Tibial artery (tissue), 4 donors: Measurements from ENCODE around the gene SMAD3.

Source experiments
- DNase-seq, 2 donors: peaks; one replicate each; pipeline ENCODE4 v3.0.0-alpha.2; 2019
- H3K27ac ChIP-seq, 2 donors: fragments of 200-600 bp; sonication (generic) in 1 of 2; 1 replicate in 1 of 2; 2 replicates in 1 of 2; pipeline ENCODE4 v1.5.1; 2018 to 2019; ENCODE audit warnings: mild to moderate bottlenecking in 1 of 2
- H3K27me3 ChIP-seq, 2 donors: fragments of 200-600 bp; sonication (generic) in 1 of 2; one replicate each; pipeline versions ENCODE4 v1.5.1 to v1.6.0; 2016 to 2019
- H3K36me3 ChIP-seq, 3 donors: fragments of 200-600 bp; sonication (generic) in 2 of 3; one replicate each; pipeline ENCODE4 v1.5.1; 2016 to 2019; ENCODE audit warnings: mild to moderate bottlenecking in 2 of 3
- H3K4me1 ChIP-seq, 4 donors: fragments of 200-600 bp; sonication (generic) in 2 of 4; 1 replicate in 3 of 4; 2 replicates in 1 of 4; pipeline ENCODE4 v1.5.1; 2016 to 2019
- H3K4me3 ChIP-seq, 2 donors: fragments of 200-600 bp; sonication (generic) in 1 of 2; 1 replicate in 1 of 2; 2 replicates in 1 of 2; pipeline ENCODE4 v1.5.1; 2018 to 2019; ENCODE audit warnings: mild to moderate bottlenecking in 2 of 2
- H3K9me3 ChIP-seq, 3 donors: fragments of 200-600 bp; sonication (generic) in 1 of 3; one replicate each; pipeline ENCODE4 v1.5.1; 2016 to 2019
- intact Hi-C: fragments of 100-400 bp; cut with DNase I; formaldehyde crosslinking; loops from one replicate; pipeline ENCODE4 v1.15.0; 2023; ENCODE audit warnings: low total_unique reads
- TF ChIP-seq, protein P1 (sequence below), 2 experiments: fragments of 200-600 bp in 1 of 2; fragments of 450-650 bp in 1 of 2; IDR thresholded peaks; one replicate each; pipeline ENCODE4 v1.5.1; 2017 to 2019; ENCODE audit warnings: antibody characterized with exemption in 2 of 2, mild to moderate bottlenecking in 1 of 2, moderate library complexity in 1 of 2

SMAD3 gene

DNA sequence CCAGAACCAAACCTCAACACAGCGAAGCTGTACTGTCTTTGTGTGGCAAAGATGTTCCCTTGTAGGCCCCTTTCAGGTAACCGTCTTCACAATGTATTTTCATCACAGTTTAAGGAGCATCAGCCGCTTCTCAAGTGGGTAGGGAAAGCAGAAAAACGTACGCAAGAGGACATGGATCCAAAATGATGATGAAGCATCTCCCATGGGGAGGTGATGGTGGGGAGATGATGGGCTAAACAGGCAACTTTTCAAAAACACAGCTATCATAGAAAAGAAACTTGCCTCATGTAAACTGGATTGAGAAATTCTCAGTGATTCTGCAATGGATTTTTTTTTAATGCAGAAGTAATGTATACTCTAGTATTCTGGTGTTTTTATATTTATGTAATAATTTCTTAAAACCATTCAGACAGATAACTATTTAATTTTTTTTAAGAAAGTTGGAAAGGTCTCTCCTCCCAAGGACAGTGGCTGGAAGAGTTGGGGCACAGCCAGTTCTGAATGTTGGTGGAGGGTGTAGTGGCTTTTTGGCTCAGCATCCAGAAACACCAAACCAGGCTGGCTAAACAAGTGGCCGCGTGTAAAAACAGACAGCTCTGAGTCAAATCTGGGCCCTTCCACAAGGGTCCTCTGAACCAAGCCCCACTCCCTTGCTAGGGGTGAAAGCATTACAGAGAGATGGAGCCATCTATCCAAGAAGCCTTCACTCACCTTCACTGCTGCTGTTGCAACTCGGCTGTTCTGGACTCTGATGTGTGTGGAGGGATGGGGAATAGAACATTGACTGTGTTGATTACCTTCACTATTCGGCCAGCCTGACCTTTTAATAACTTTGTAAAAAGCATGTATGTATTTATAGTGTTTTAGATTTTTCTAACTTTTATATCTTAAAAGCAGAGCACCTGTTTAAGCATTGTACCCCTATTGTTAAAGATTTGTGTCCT is 129.0 kb downstream of the SMAD3 start:
- peak overlapping the region; percentile 42 to 53 for H3K27ac ChIP-seq
- intact Hi-C loops: no loop called here
- TF ChIP-seq, protein P1, sequence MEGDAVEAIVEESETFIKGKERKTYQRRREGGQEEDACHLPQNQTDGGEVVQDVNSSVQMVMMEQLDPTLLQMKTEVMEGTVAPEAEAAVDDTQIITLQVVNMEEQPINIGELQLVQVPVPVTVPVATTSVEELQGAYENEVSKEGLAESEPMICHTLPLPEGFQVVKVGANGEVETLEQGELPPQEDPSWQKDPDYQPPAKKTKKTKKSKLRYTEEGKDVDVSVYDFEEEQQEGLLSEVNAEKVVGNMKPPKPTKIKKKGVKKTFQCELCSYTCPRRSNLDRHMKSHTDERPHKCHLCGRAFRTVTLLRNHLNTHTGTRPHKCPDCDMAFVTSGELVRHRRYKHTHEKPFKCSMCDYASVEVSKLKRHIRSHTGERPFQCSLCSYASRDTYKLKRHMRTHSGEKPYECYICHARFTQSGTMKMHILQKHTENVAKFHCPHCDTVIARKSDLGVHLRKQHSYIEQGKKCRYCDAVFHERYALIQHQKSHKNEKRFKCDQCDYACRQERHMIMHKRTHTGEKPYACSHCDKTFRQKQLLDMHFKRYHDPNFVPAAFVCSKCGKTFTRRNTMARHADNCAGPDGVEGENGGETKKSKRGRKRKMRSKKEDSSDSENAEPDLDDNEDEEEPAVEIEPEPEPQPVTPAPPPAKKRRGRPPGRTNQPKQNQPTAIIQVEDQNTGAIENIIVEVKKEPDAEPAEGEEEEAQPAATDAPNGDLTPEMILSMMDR (IDR thresholded peaks at IDR 0.05): no peak
- H3K27me3 ChIP-seq: no peaks in the 10 kb centered on the region
- peaks cover 0 to 53% (median 28%) of the 10 kb centered on the region in 4 donors for H3K4me1 ChIP-seq
- no peaks in the 10 kb centered on the region for H3K9me3 ChIP-seq
- H3K36me3 ChIP-seq: peaks cover 5 to 33% (median 25%) of the 10 kb centered on the region in 3 donors
- H3K4me3 ChIP-seq: no peak overlapping the region
- DNase-seq: no peak

DNA sequence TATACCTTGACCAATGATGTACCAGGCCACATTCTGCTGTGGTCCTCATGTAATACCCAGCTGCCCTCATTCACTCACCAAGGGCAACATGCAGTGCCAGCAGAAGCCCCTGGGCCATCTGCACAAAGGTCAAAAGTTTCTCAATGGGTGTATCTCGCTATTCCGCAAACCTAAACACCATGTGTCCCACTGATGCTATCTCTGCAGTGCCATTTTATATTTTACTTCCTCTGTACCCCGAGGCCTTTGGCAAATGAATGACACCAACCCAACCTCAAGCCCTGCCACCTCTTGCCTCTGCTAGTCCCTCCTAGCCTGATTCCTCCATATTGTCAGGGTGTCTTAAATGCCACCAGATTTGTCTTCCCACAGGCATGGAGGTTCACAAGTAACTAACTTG is 129.9 kb downstream of the SMAD3 start:
- Histone ChIP-seq H3K4me1 (peaks cover 0 to 56% (median 34%) of the 10 kb centered on the region in 4 donors), H3K4me3 (no peak overlapping the region), H3K27ac (peak overlapping the region; percentile 42 to 53), H3K36me3 (peaks cover 5 to 24% (median 19%) of the 10 kb centered on the region in 3 donors), H3K27me3 (no peaks in the 10 kb centered on the region), H3K9me3 (no peaks in the 10 kb centered on the region)
- TF ChIP-seq, protein P1 (IDR thresholded peaks at IDR 0.05): no peak
- no peak for DNase-seq
- intact Hi-C loops: no loop called here

DNA sequence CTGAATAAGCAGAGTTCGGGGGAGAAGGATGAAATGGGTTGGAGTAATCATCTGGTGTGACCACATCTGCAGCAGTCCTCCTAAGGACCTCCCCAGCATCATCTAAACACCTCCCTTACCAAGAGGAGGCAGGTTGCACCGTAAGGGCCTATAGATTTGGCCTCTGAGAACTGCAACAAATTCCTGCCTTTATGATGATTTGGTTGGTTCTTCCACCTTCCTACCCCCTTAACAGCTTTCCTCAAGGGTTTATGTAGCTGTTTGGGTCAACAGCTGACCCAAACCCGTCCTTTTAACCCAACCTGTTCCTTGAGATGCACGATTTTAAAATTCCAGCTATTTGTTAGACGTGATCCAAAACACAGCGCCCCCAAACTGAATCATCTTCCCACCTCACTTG is 130.8 kb downstream of the SMAD3 start:
- DNase-seq: no peak
- Histone ChIP-seq H3K27me3 (no peaks in the 10 kb centered on the region), H3K4me3 (no peak overlapping the region), H3K36me3 (peaks cover 0 to 15% (median 10%) of the 10 kb centered on the region in 3 donors), H3K4me1 (peaks cover 0 to 62% (median 39%) of the 10 kb centered on the region in 4 donors), H3K27ac (no peak overlapping the region), H3K9me3 (no peaks in the 10 kb centered on the region)
- TF ChIP-seq, protein P1 (IDR thresholded peaks at IDR 0.05): no peak
- intact Hi-C loops: no loop called here

DNA sequence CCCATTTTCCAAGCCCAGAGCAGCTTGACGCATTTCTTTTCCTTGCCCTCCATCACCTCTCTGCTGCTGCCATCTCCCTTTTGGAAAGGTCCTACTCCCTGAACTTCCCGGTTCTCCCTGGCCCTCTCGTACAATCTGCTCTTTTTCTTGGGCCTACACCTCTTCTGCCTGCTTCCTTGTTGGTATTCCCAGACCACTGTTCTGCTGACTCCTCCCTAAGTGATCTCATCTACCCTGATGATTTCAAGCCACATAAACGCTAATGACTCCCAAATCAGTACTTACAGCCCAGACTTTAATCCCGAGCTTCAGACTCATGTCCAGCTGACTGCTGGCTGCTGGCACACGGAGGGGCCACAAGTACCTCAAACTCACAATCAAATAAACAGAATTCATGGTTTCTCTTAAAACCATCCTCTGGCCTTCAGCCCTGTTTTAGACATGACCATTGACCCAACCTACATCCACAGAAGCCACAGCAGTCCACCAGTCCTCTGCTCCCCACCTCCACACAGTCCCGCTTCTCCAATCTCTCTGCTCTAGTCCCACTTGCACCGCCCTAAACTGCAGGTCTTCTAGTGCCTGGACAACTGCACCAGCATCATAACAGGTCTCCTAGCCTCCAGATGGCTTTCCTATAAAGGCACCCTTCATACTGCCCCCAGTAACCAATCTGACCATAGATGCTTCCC is 131.4 kb downstream of the SMAD3 start:
- Histone ChIP-seq H3K27ac (peak overlapping the region in 1 of 2 donors; percentile 11), H3K4me1 (peaks cover 0 to 68% (median 41%) of the 10 kb centered on the region in 4 donors), H3K36me3 (peaks cover 0 to 13% (median 9%) of the 10 kb centered on the region in 3 donors), H3K4me3 (no peak overlapping the region), H3K27me3 (no peaks in the 10 kb centered on the region), H3K9me3 (no peaks in the 10 kb centered on the region)
- intact Hi-C loops: no loop called here
- TF ChIP-seq, protein P1 (IDR thresholded peaks at IDR 0.05): no peak
- DNase-seq: no peak

DNA sequence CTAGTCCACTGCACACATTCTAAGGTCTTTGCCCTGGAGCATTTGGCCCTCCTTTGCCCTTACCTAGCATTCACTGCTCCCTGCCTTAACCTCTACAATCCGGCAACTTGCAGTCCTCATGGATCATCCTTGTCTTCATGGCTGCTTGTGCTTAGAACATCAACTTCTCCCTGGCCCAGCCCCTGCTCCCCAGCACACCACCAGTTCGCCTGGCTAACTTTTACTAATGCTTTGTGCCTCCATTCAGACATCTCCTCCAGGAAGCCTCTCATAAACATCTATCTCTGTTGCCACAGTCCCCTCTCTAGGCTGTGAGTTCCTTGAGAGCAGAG is 131.9 kb downstream of the SMAD3 start:
- Histone ChIP-seq H3K27me3 (no peaks in the 10 kb centered on the region), H3K27ac (peak overlapping the region in 1 of 2 donors; percentile 11), H3K4me1 (peaks cover 0 to 72% (median 41%) of the 10 kb centered on the region in 4 donors), H3K36me3 (peaks cover 0 to 11% (median 10%) of the 10 kb centered on the region in 3 donors), H3K4me3 (no peak overlapping the region), H3K9me3 (no peaks in the 10 kb centered on the region)
- intact Hi-C loops: no loop called here
- DNase-seq: no peak
- TF ChIP-seq, protein P1 (IDR thresholded peaks at IDR 0.05): no peak
